Progenitor cell of endocrine pancreas (in vitro differentiated cells): ENCODE data around the gene FILIP1. TPM values are rescaled to one million over a fixed set of nuclear protein-coding genes. Genes with fewer than 3 reads are reported as not detected.

Source experiments
- DNase-seq: peaks from one replicate; pipeline ENCODE4 v3.0.0; 2021; ENCODE audit warnings: low spot score; ENCODE audit not compliant: unreplicated experiment
- H3K27ac Mint-ChIP-seq: 2 replicates; pipeline ENCODE4 v1.8.0; 2021; ENCODE audit warnings: mild to moderate bottlenecking, moderate library complexity, mixed read lengths
- H3K27me3 Mint-ChIP-seq: 2 replicates; pipeline ENCODE4 v1.8.0; 2021; ENCODE audit warnings: mixed read lengths
- H3K36me3 Mint-ChIP-seq: 2 replicates; pipeline ENCODE4 v1.8.0; 2022; ENCODE audit warnings: mixed read lengths; ENCODE audit not compliant: insufficient read depth
- H3K4me1 Mint-ChIP-seq: 2 replicates; pipeline ENCODE4 v1.8.0; 2021; ENCODE audit warnings: low read depth, mixed read lengths
- H3K4me3 Mint-ChIP-seq: 2 replicates; pipeline ENCODE4 v1.8.0; 2021; ENCODE audit warnings: low read depth, mild to moderate bottlenecking, moderate library complexity, mixed read lengths
- H3K9me3 Mint-ChIP-seq: 2 replicates; pipeline ENCODE4 v1.8.0; 2021; ENCODE audit warnings: low read depth, mixed read lengths
- CTCF ChIP-seq: fragments of 200-600 bp; sonication (generic); IDR thresholded peaks from one replicate; pipeline ENCODE4 v1.5.0; 2021; ENCODE audit warnings: antibody characterized with exemption, mild to moderate bottlenecking; ENCODE audit not compliant: unreplicated experiment
- total RNA-seq: library from RNA; stranded (reverse); gene quantifications from 2 replicates; pipeline ENCODE4 v1.2.1, GENCODE V29; 2021

The FILIP1 gene
- total RNA-seq, 1 donor from 2014 or later: 0.31 TPM

DNA sequence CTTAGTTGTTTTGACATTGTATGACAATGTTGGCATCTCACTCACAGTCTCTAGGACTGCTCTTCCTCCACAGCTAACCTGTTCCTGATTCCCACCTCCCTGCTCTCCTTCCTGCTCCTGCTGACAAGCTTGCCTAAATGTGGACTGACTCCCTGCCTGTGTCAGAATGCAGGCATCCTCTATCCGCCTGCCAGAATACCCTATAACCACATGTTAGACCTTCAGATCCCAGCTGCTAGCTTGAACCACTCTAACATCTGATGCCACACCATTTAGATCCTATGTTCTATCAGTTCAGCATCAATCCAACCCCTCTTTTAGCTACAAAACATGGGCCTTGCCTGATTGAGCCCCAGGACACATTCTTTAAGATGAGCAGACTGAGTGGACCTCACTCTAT, 12.2 kb downstream of the FILIP1 start:
- H3K9me3 Mint-ChIP-seq: no peaks in the 10 kb centered on the region
- TF ChIP-seq CTCF: no peak
- H3K4me3 Mint-ChIP-seq: no peak overlapping the region
- H3K27me3 Mint-ChIP-seq: no peaks in the 10 kb centered on the region
- H3K4me1 Mint-ChIP-seq: no peaks in the 10 kb centered on the region
- no peaks in the 10 kb centered on the region for H3K36me3 Mint-ChIP-seq
- H3K27ac Mint-ChIP-seq: no peak overlapping the region
- no peak for DNase-seq

GRCh38 chr6:75480425-75480824, 13.2 kb downstream of the FILIP1 start:
- H3K27me3 Mint-ChIP-seq: no peaks in the 10 kb centered on the region

DNA sequence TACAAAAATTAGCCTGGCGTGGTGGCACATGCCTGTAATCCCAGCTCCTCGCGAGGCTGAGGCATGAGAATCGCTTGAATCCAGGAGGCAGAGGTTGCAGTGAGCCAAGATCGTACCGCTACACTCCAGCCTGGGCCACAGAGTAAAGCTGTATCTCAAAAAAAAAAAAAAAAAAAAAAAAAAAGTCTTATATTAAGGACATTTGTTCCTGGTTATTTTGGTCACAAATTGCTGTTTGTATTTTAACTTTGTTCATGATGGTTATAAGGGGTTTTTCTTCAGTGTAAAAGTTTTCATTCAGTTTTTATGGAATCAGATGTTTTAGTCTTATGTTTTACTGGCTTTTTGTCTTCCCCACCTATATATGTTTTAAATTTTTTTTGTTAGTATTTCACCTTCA, 13.9 kb downstream of the FILIP1 start:
- no peak for TF ChIP-seq CTCF
- Mint-ChIP-seq H3K4me1 (no peaks in the 10 kb centered on the region), H3K27ac (no peak overlapping the region), H3K36me3 (no peaks in the 10 kb centered on the region), H3K27me3 (no peaks in the 10 kb centered on the region), H3K4me3 (no peak overlapping the region), H3K9me3 (no peaks in the 10 kb centered on the region)
- DNase-seq: no peak

More at GRCh38 chr6:75480425-75480824, 13.2 kb downstream of the FILIP1 start:
- TF ChIP-seq CTCF: no peak
- H3K9me3 Mint-ChIP-seq: no peaks in the 10 kb centered on the region
- no peaks in the 10 kb centered on the region for H3K36me3 Mint-ChIP-seq
- no peak overlapping the region for H3K27ac Mint-ChIP-seq
- H3K4me3 Mint-ChIP-seq: no peak overlapping the region
- no peaks in the 10 kb centered on the region for H3K4me1 Mint-ChIP-seq
- DNase-seq: no peak

GRCh38 chr6:75478929-75479328, 14.7 kb downstream of the FILIP1 start:
- DNase-seq: no peak
- Mint-ChIP-seq H3K27ac (no peak overlapping the region), H3K4me1 (no peaks in the 10 kb centered on the region), H3K36me3 (no peaks in the 10 kb centered on the region), H3K9me3 (no peaks in the 10 kb centered on the region), H3K4me3 (no peak overlapping the region), H3K27me3 (no peaks in the 10 kb centered on the region)
- TF ChIP-seq CTCF: no peak

- no peak overlapping the region for H3K4me3 Mint-ChIP-seq
- no peak for DNase-seq
- H3K27me3 Mint-ChIP-seq: no peaks in the 10 kb centered on the region
- H3K4me1 Mint-ChIP-seq: no peaks in the 10 kb centered on the region
- H3K36me3 Mint-ChIP-seq: no peaks in the 10 kb centered on the region
- no peak for TF ChIP-seq CTCF
- peaks cover 3% of the 10 kb centered on the region for H3K9me3 Mint-ChIP-seq
- H3K27ac Mint-ChIP-seq: no peak overlapping the region
Measured at GRCh38 chr6:75472885-75473284, 20.7 kb downstream of the FILIP1 start.
